ENCODE measurements around the gene PELO.

DNA sequence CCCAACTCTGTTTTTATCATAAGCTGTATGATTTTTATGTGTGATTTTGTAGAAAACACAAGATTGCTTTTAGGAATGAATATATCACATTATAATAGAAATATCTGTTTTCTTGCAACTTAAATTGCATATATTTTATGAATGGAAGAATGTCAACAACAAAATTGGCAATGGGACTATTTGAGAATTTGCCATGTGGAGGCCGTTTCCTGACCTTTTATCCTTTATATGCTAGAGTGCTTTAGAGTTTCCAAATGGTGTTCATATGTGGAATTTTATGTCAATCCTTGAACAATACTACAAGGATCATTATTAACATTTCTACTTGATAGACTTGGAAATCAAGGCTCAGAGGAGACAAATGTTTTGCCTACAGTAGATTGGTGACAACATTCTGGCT lies 34.2 kb downstream of the PELO start:
- TF ChIP-seq YY1 (IDR thresholded peaks at IDR 0.05; ENCODE audit: insufficient read depth, insufficient read length) (no peak), ZNF274 (IDR thresholded peaks at IDR 0.05; ENCODE audit: low read depth, low read length) (no peak)

Data from NT2/D1 (cell line).